ENCODE measurements around the gene ZNF682.
"Not testable (repeated sequence)": the region's sequence is repeated elsewhere in the genome, so short reads cannot be mapped to it uniquely, and the experiment has no call there.

ZNF682 gene

GRCh38 chr19:19966862-19967261 is 72.4 kb downstream of the ZNF682 start:
- no peak for DNase-seq (ENCODE audit: low read depth)
- TF ChIP-seq CTCF (IDR thresholded peaks at IDR 0.05; ENCODE audit: control insufficient read depth, extremely low read depth, insufficient read depth): no peak
- H3K4me3 ChIP-seq (ENCODE audit: low read depth, low read length): no peak overlapping the region

GRCh38 chr19:19966126-19966525 is 73.2 kb downstream of the ZNF682 start:
- DNase-seq (ENCODE audit: low read depth); H3K4me3 ChIP-seq (ENCODE audit: low read depth, low read length): not testable (repeated sequence)

GRCh38 chr19:19964416-19964815 is 74.9 kb downstream of the ZNF682 start:
- no peak for DNase-seq (ENCODE audit: low read depth)
- no peak for TF ChIP-seq CTCF (IDR thresholded peaks at IDR 0.05; ENCODE audit: control insufficient read depth, extremely low read depth, insufficient read depth)
- no peak overlapping the region for H3K4me3 ChIP-seq (ENCODE audit: low read depth, low read length)

GRCh38 chr19:19959151-19959799 is 80.0 kb downstream of the ZNF682 start:
- TF ChIP-seq CTCF (IDR thresholded peaks at IDR 0.05; ENCODE audit: control insufficient read depth, extremely low read depth, insufficient read depth): peak; percentile 77
- peak; percentile 30 for DNase-seq (ENCODE audit: low read depth)
- H3K4me3 ChIP-seq (ENCODE audit: low read depth, low read length): not testable (repeated sequence)

GRCh38 chr19:19957766-19958165 is 81.5 kb downstream of the ZNF682 start:
- DNase-seq (ENCODE audit: low read depth); H3K4me3 ChIP-seq (ENCODE audit: low read depth, low read length): not testable (repeated sequence)

- no peak overlapping the region for H3K4me3 ChIP-seq (ENCODE audit: low read depth, low read length)
- DNase-seq (ENCODE audit: low read depth): no peak
- TF ChIP-seq CTCF (IDR thresholded peaks at IDR 0.05; ENCODE audit: control insufficient read depth, extremely low read depth, insufficient read depth): no peak
Measured at GRCh38 chr19:19956434-19957075, 82.8 kb downstream of the ZNF682 start.

- H3K4me3 ChIP-seq (ENCODE audit: low read depth, low read length): no peak overlapping the region
- no peak for DNase-seq (ENCODE audit: low read depth)
- no peak for TF ChIP-seq CTCF (IDR thresholded peaks at IDR 0.05; ENCODE audit: control insufficient read depth, extremely low read depth, insufficient read depth)
Measured at GRCh38 chr19:19955208-19955607, 84.1 kb downstream of the ZNF682 start.
